GM18873 (cell line): Measurements from ENCODE around the gene CHST9.
"Not testable (repeated sequence)": the region's sequence is repeated elsewhere in the genome, so short reads cannot be mapped to it uniquely, and the experiment has no call there.

Source experiments
- ATAC-seq: cut with Tn5 transposase; IDR thresholded peaks from one replicate; pipeline ENCODE4 v1.9.1; 2021; ENCODE audit warnings: mild to moderate bottlenecking, moderate library complexity, moderate number of reproducible peaks; ENCODE audit not compliant: unreplicated experiment, low FRiP score

The CHST9 gene

GRCh38 chr18:27175914-27176313 lies 9.2 kb downstream of the CHST9 start:
- ATAC-seq, result no peak

- no peak for ATAC-seq
Observed at GRCh38 chr18:27175245-27175644, 9.9 kb downstream of the CHST9 start.

- no peak for ATAC-seq
Observed at GRCh38 chr18:27171993-27172392, 13.1 kb downstream of the CHST9 start.

- no peak for ATAC-seq
Observed at GRCh38 chr18:27165412-27165811, 19.7 kb downstream of the CHST9 start.

- no peak for ATAC-seq
Observed at GRCh38 chr18:27164905-27165304, 20.2 kb downstream of the CHST9 start.

GRCh38 chr18:27163197-27163716 lies 21.9 kb downstream of the CHST9 start:
- ATAC-seq, result not testable (repeated sequence)

- not testable (repeated sequence) for ATAC-seq
Observed at GRCh38 chr18:27149240-27149639, 35.9 kb downstream of the CHST9 start.

- no peak for ATAC-seq
Observed at GRCh38 chr18:27144672-27145071, 40.4 kb downstream of the CHST9 start.

- ATAC-seq, result no peak
Observed at GRCh38 chr18:27143580-27144287, 41.4 kb downstream of the CHST9 start.

- no peak for ATAC-seq
Observed at GRCh38 chr18:27142891-27143290, 42.2 kb downstream of the CHST9 start.

- no peak for ATAC-seq
Observed at GRCh38 chr18:27141876-27142275, 43.2 kb downstream of the CHST9 start.

- no peak for ATAC-seq
Observed at GRCh38 chr18:27138079-27138478, 47.0 kb downstream of the CHST9 start.

- ATAC-seq, result no peak
Observed at GRCh38 chr18:27136208-27136535, 48.9 kb downstream of the CHST9 start.

- ATAC-seq, result no peak
Observed at GRCh38 chr18:27135504-27136207, 49.5 kb downstream of the CHST9 start.

- no peak for ATAC-seq
Observed at GRCh38 chr18:27130065-27130630, 55.0 kb downstream of the CHST9 start.

- ATAC-seq, result no peak
Observed at GRCh38 chr18:27124196-27124595, 60.9 kb downstream of the CHST9 start.

GRCh38 chr18:27121108-27121507 lies 64.0 kb downstream of the CHST9 start:
- no peak for ATAC-seq

- no peak for ATAC-seq
Observed at GRCh38 chr18:27120246-27120645, 64.9 kb downstream of the CHST9 start.

- ATAC-seq, result no peak
Observed at GRCh38 chr18:27118973-27119372, 66.1 kb downstream of the CHST9 start.

GRCh38 chr18:27114842-27115241 lies 70.3 kb downstream of the CHST9 start:
- no peak for ATAC-seq

GRCh38 chr18:27113358-27113757 lies 71.8 kb downstream of the CHST9 start:
- ATAC-seq, result no peak

GRCh38 chr18:27110319-27110718 lies 74.8 kb downstream of the CHST9 start:
- no peak for ATAC-seq
